T-cell (primary cell): ENCODE results near the gene CDH13. TPM values are rescaled to one million over a fixed set of nuclear protein-coding genes. Genes with fewer than 3 reads are reported as not detected.

Experiments
- ATAC-seq, 4 experiments: fragments of 200-7000 bp in 3 of 4; fragments of 150-1000 bp in 1 of 4; cut with Tn5 transposase; replicated peaks in 1 of 4; 1 replicate in 3 of 4; 2 replicates in 1 of 4; pipeline ENCODE4 v1.10.0; 2021; ENCODE audit warnings: moderate library complexity in 3 of 4, mild to moderate bottlenecking in 2 of 4, moderate number of reproducible peaks in 1 of 4
- CTCF ChIA-PET, 2 donors: fragments of 300-600 bp; sonication (Branson Sonifier 250); formaldehyde crosslinking; loops; one replicate each; lab custom pipeline; 2022; ENCODE audit warnings: antibody characterized with exemption in 2 of 2; lab: Charles Lee
- POLR2A ChIA-PET, 2 donors: fragments of 300-600 bp; sonication (Branson Sonifier 250); formaldehyde crosslinking; loops; one replicate each; lab custom pipeline; 2022; ENCODE audit warnings: antibody characterized with exemption in 2 of 2; lab: Charles Lee
- DNase-seq, 35 experiments: peaks; one replicate each; pipeline versions ENCODE4 v3.0.0 to v3.0.0-alpha.2; 2013 to 2023
- H3K27ac ChIP-seq: one replicate; pipeline ENCODE4 v1.5.1; 2013; ENCODE audit warnings: low read length
- H3K27me3 ChIP-seq, 2 experiments: replicated peaks in 1 of 2; 1 replicate in 1 of 2; 2 replicates in 1 of 2; pipeline versions ENCODE4 v1.6.1 to v1.7.0; 2013; ENCODE audit warnings: low read length in 1 of 2, mixed read lengths in 1 of 2; ENCODE audit not compliant: control insufficient read depth in 2 of 2, insufficient read depth in 2 of 2; ENCODE audit errors: extremely low read depth in 1 of 2
- H3K36me3 ChIP-seq, 2 donors: 1 replicate in 1 of 2; 2 replicates in 1 of 2; pipeline versions ENCODE4 v1.6.1 to v1.7.0; 2013; ENCODE audit warnings: low read length in 1 of 2; ENCODE audit not compliant: control insufficient read depth in 2 of 2, insufficient read depth in 1 of 2; ENCODE audit errors: extremely low read depth in 1 of 2
- H3K4me1 ChIP-seq, 2 experiments: 1 replicate in 1 of 2; 2 replicates in 1 of 2; pipeline versions ENCODE4 v1.6.1 to v1.7.0; 2013; ENCODE audit warnings: low read length in 2 of 2, mixed read lengths in 1 of 2; ENCODE audit not compliant: insufficient read depth in 2 of 2, control insufficient read depth in 1 of 2; ENCODE audit errors: extremely low read depth in 1 of 2
- H3K4me3 ChIP-seq, 2 donors: 1 replicate in 1 of 2; 2 replicates in 1 of 2; pipeline versions ENCODE4 v1.5.1 to v1.7.0; 2013; ENCODE audit warnings: mild to moderate bottlenecking in 2 of 2, low read length in 1 of 2, moderate library complexity in 1 of 2; ENCODE audit not compliant: control insufficient read depth in 1 of 2; ENCODE audit errors: extremely low read depth in 1 of 2
- H3K9me3 ChIP-seq: 2 replicates; pipeline ENCODE4 v1.7.0; 2013
- H3K27ac Mint-ChIP-seq, 2 donors: one replicate each; pipeline ENCODE4 v1.8.0; 2020 to 2021; ENCODE audit warnings: mild to moderate bottlenecking in 2 of 2, mixed read lengths in 2 of 2
- H3K27me3 Mint-ChIP-seq, 2 donors: one replicate each; pipeline ENCODE4 v1.8.0; 2021 to 2022; ENCODE audit warnings: mixed read lengths in 2 of 2
- H3K36me3 Mint-ChIP-seq: one replicate; pipeline ENCODE4 v1.8.0; 2021; ENCODE audit warnings: mixed read lengths
- H3K4me1 Mint-ChIP-seq, 3 donors: one replicate each; pipeline ENCODE4 v1.8.0; 2020 to 2022; ENCODE audit warnings: mixed read lengths in 3 of 3, mild to moderate bottlenecking in 1 of 3
- H3K4me3 Mint-ChIP-seq, 3 donors: one replicate each; pipeline ENCODE4 v1.8.0; 2020 to 2022; ENCODE audit warnings: mild to moderate bottlenecking in 3 of 3, mixed read lengths in 3 of 3, moderate library complexity in 3 of 3
- H3K9me3 Mint-ChIP-seq, 3 donors: one replicate each; pipeline ENCODE4 v1.8.0; 2020 to 2022; ENCODE audit warnings: mixed read lengths in 3 of 3
- WGBS: methylation state at CpG from one replicate; pipeline ENCODE4 v1.1.5; 2013; ENCODE audit warnings: missing lambda C conversion rate; ENCODE audit not compliant: insufficient coverage; 5-methylcytosine and 5-hydroxymethylcytosine counted together
- total RNA-seq, 35 experiments: library from RNA in 6 of 35; stranded (reverse) in 6 of 35; fragments of 120-200 nt in 1 of 35; gene quantifications; one replicate each; pipeline versions ENCODE4 v1.2.1 to v1.2.4 and lab custom pipeline; 2013 to 2026

Gene CDH13
- not detected for total RNA-seq
- 0.07 TPM for total RNA-seq (2013)
- total RNA-seq (lab: John Stamatoyannopoulos, UW) = 0 to 0.06 (median 0) reads per million in 29 experiments

DNA sequence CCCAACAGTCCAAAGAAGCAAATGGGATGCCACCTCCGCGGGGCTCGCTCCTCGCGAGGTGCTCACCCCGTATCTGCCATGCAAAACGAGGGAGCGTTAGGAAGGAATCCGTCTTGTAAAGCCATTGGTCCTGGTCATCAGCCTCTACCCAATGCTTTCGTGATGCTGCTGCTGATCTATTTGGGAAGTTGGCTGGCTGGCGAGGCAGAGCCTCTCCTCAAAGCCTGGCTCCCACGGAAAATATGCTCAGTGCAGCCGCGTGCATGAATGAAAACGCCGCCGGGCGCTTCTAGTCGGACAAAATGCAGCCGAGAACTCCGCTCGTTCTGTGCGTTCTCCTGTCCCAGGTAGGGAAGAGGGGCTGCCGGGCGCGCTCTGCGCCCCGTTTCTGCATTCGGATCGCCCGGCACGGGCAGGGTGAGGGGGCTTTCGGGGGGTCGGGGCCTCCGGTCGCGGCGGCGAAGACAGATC lies at the start of gene CDH13:
TSS of gene CDH13 (plus strand) at position 179 of the 471 bp plus-strand sequence.
- Histone ChIP-seq H3K36me3 (no peaks in the 10 kb centered on the region), H3K4me3 (no peak within 1 kb of the TSS), H3K4me1 (peaks cover 0 to 13% of the 10 kb centered on the region in 2 experiments), H3K27ac (no peak within 1 kb of the TSS), H3K9me3 (no peaks in the 10 kb centered on the region), H3K27me3 (peaks cover 11 to 31% of the 10 kb centered on the region in 2 experiments)
- H3K4me3 Mint-ChIP-seq = peak within 1 kb of the TSS in 1 of 3 donors; percentile 17
- H3K9me3 Mint-ChIP-seq = no peaks in the 10 kb centered on the region
- no peak within 1 kb of the TSS for H3K27ac Mint-ChIP-seq
- ChIA-PET POLR2A (no interaction called here), CTCF (no interaction called here)
- ATAC-seq = no peak
- peaks cover 68 to 71% of the 10 kb centered on the region in 2 donors for H3K27me3 Mint-ChIP-seq
- H3K4me1 Mint-ChIP-seq = peaks cover 0 to 10% (median 0%) of the 10 kb centered on the region in 3 donors
- 10% methylated on average over 26 of the region's 39 CpGs for WGBS
- DNase-seq = no peak
- H3K36me3 Mint-ChIP-seq = no peaks in the 10 kb centered on the region

DNA sequence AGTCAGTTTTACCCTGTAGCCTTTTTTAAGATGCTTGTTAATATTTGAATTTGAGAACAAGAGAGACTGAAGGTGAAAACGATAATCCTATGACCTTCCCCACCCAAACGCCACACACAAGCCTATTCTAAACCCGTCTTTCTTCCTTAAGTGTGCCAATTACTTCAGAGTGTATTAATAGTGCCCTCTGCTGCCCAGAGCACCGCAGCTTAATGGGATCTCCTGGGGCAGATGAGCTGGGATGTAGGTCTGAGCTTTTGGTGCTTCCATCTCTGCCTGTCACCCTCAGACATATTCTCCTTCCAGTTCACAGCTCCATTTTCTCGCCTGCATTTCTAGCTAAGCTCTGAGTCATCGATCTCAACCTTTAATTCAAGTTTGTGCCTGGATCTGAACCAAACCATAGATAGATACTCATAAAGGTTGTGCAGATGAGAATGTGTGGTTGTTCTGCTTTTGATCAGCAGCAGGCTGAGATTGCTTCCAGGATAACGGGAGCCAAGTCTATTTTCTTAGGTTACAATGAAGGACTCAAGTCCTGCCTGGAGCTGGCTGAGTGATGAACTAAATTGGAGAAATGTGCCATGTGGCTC lies 46.4 kb upstream of the CDH13 start:
- POLR2A ChIA-PET = no interaction called here
- H3K27ac ChIP-seq = no peak overlapping the region
- DNase-seq = peak in 1 of 35 experiments; percentile 37
- Mint-ChIP-seq H3K27ac (no peak overlapping the region), H3K4me3 (no peak overlapping the region), H3K9me3 (peaks cover 0 to 8% (median 0%) of the 10 kb centered on the region in 3 donors), H3K27me3 (peaks cover 5 to 6% of the 10 kb centered on the region in 2 donors), H3K4me1 (no peaks in the 10 kb centered on the region), H3K36me3 (no peaks in the 10 kb centered on the region)
- no peaks in the 10 kb centered on the region for H3K4me1 ChIP-seq
- H3K27me3 ChIP-seq = peaks cover 0 to 4% of the 10 kb centered on the region in 2 experiments
- no peak for ATAC-seq
- 60% methylated on average over 1 of the region's 7 CpGs for whole genome bisulfite sequencing
- CTCF ChIA-PET = interaction anchor here in 1 of 2 donors (1.3 kb wide), 1 partner anchor 317 kb away, joined by 3 read pairs; no protein-coding TSS in a partner anchor
- no peaks in the 10 kb centered on the region for H3K9me3 ChIP-seq
- H3K4me3 ChIP-seq = no peak overlapping the region
- H3K36me3 ChIP-seq = no peaks in the 10 kb centered on the region

DNA sequence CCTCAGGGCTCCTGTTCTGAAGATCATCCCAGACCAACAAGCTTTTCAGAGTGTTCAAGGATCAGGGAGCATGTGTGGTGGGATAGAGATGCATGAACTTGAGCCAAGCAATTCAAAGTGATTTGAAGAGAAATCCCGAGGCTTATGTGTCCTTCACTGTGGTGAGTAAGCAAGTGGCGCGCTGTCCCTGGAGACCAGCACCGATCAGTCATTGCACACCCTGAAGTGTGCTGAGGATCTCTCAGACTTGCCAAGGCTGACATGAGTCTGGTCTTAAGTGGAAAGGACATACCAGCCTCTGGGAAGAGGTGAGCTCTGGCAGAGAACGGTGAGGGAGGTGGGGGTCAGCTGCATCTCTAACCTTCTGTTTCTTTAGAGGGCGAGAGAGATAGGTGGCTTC lies 43.8 kb upstream of the CDH13 start:
- Mint-ChIP-seq H3K27me3 (peaks cover 0 to 7% of the 10 kb centered on the region in 2 donors), H3K4me3 (no peak overlapping the region), H3K27ac (no peak overlapping the region), H3K36me3 (no peaks in the 10 kb centered on the region), H3K4me1 (no peaks in the 10 kb centered on the region), H3K9me3 (peaks cover 0 to 1% (median 0%) of the 10 kb centered on the region in 3 donors)
- 87% methylated on average over 6 of the region's 6 CpGs for WGBS
- CTCF ChIA-PET = no interaction called here
- POLR2A ChIA-PET = no interaction called here
- H3K4me3 ChIP-seq = no peak overlapping the region
- H3K36me3 ChIP-seq = no peaks in the 10 kb centered on the region
- no peak overlapping the region for H3K27ac ChIP-seq
- H3K27me3 ChIP-seq = peaks cover 0 to 4% of the 10 kb centered on the region in 2 experiments
- ATAC-seq = no peak
- H3K4me1 ChIP-seq = no peaks in the 10 kb centered on the region
- DNase-seq = no peak
- no peaks in the 10 kb centered on the region for H3K9me3 ChIP-seq

DNA sequence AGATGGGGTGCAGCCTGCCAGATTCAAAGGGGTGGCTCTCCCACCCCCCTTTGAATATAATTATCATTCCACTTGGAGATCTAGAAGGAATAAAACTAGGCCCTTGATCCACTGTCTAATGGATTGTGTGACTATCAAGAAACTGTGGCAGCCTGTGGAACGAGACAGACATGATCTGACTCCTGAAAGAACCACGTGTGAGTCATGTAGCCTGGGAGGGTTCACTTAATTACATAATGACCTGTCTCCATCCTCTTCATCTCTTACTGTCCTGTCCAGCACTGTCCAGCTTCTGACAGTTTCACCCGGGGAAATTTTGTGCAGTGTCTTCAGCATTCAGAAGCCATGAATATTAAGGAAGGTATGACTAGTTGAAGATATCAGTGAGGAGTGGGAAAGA lies 43.3 kb upstream of the CDH13 start:
- ChIA-PET CTCF (no interaction called here), POLR2A (no interaction called here)
- Mint-ChIP-seq H3K27me3 (peaks cover 0 to 7% of the 10 kb centered on the region in 2 donors), H3K4me1 (no peaks in the 10 kb centered on the region), H3K4me3 (no peak overlapping the region), H3K9me3 (no peaks in the 10 kb centered on the region), H3K36me3 (no peaks in the 10 kb centered on the region), H3K27ac (no peak overlapping the region)
- Histone ChIP-seq H3K27me3 (peaks cover 0 to 4% of the 10 kb centered on the region in 2 experiments), H3K27ac (no peak overlapping the region), H3K9me3 (no peaks in the 10 kb centered on the region), H3K4me1 (no peaks in the 10 kb centered on the region), H3K4me3 (no peak overlapping the region), H3K36me3 (no peaks in the 10 kb centered on the region)
- no CpG with 5 or more reads among the region's 3 CpGs for WGBS
- ATAC-seq (no peak), DNase-seq (no peak)

DNA sequence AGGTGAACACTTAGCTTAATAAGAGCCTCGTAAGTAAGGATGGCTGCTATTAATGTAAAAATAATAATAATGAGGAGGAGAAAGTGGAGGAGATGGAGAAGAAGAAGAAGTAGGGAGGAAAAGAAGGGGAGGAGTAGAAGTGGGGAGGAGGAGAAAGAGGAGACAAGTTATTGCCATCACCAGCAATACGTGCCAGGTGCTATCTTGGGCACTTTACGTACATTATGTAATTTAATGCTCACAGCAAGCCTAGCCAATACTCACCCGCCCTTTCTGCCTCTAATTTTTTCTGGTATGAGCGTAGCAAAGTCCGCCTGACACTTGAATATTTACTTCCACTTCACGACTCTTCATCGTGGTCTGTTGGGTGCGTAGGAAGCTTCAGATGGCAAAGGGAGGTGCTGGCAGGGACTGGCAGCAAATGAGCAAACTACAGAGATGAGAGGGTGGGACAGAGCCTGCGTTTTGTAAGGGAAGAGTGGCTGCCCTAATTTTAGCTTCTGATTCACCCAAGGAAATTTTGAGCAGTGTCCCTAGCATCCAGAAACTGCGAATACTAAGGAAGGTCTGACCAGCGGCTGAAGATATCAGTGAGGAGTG lies 42.1 kb upstream of the CDH13 start:
- no peak overlapping the region for H3K27ac Mint-ChIP-seq
- Histone ChIP-seq H3K27ac (no peak overlapping the region), H3K27me3 (peaks cover 0 to 6% of the 10 kb centered on the region in 2 experiments), H3K36me3 (no peaks in the 10 kb centered on the region), H3K9me3 (no peaks in the 10 kb centered on the region), H3K4me1 (no peaks in the 10 kb centered on the region), H3K4me3 (no peak overlapping the region)
- CTCF ChIA-PET = interaction anchor here in 1 of 2 donors (0.7 kb wide), 1 partner anchor 696 kb away, joined by 5 read pairs; no protein-coding TSS in a partner anchor
- peaks cover 3 to 7% of the 10 kb centered on the region in 2 donors for H3K27me3 Mint-ChIP-seq
- WGBS = 78% methylated on average over 6 of the region's 12 CpGs
- POLR2A ChIA-PET = no interaction called here
- DNase-seq (no peak), ATAC-seq (no peak)
- H3K9me3 Mint-ChIP-seq = peaks cover 0 to 3% (median 0%) of the 10 kb centered on the region in 3 donors
- no peak overlapping the region for H3K4me3 Mint-ChIP-seq
- H3K36me3 Mint-ChIP-seq = no peaks in the 10 kb centered on the region
- H3K4me1 Mint-ChIP-seq = no peaks in the 10 kb centered on the region

DNA sequence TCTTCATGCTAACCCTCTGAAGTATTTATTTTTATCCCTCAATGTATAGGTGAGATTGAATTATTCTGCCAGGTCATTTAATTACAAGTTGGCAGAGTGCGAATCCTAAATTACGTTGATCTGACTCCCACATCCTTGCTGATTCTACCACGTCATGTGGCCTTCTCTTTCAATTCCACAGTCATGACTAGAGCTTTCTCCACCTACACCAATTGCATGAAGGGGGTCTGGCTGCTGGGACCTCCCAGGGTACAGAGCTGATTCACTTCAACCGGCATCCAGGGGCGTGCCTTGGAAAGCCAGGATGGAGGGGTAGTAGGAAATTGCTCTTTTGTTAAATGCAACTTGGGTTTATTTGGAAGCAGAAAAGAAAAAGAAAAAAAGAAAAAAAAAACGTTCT lies 41.1 kb upstream of the CDH13 start:
- no peaks in the 10 kb centered on the region for H3K4me1 ChIP-seq
- Mint-ChIP-seq H3K4me1 (no peaks in the 10 kb centered on the region), H3K9me3 (peaks cover 0 to 5% (median 0%) of the 10 kb centered on the region in 3 donors), H3K27me3 (peaks cover 5 to 6% of the 10 kb centered on the region in 2 donors), H3K4me3 (no peak overlapping the region), H3K36me3 (no peaks in the 10 kb centered on the region), H3K27ac (no peak overlapping the region)
- no peak overlapping the region for H3K27ac ChIP-seq
- POLR2A ChIA-PET = no interaction called here
- CTCF ChIA-PET = interaction anchor here in 1 of 2 donors (0.9 kb wide), 1 partner anchor 176 kb away, joined by 3 read pairs; no protein-coding TSS in a partner anchor
- H3K36me3 ChIP-seq = no peaks in the 10 kb centered on the region
- no peak for DNase-seq
- peaks cover 0 to 6% of the 10 kb centered on the region in 2 experiments for H3K27me3 ChIP-seq
- H3K9me3 ChIP-seq = no peaks in the 10 kb centered on the region
- no peak for ATAC-seq
- H3K4me3 ChIP-seq = no peak overlapping the region
- WGBS = 87% methylated on average over 3 of the region's 6 CpGs
